Loucy (cell line): Measurements from ENCODE around the gene NOS3.

Experiments
- EZH2phosphoT487 ChIP-seq: fragments of 200-600 bp; IDR thresholded peaks from 2 replicates; pipeline ENCODE4 v1.6.1; 2018; ENCODE audit warnings: antibody characterized with exemption, mild to moderate bottlenecking, moderate library complexity, borderline replicate concordance
- TF ChIP-seq, protein P1 (sequence below): fragments of 200-600 bp; sonication (generic); conservative IDR thresholded peaks from 2 replicates; pipeline ENCODE4 v1.5.1; 2014; ENCODE audit warnings: mild to moderate bottlenecking, antibody characterized with exemption, low read length

GRCh38 chr7:150992833-150993302 is 2.1 kb downstream of the NOS3 start:
- TF ChIP-seq, protein P1, sequence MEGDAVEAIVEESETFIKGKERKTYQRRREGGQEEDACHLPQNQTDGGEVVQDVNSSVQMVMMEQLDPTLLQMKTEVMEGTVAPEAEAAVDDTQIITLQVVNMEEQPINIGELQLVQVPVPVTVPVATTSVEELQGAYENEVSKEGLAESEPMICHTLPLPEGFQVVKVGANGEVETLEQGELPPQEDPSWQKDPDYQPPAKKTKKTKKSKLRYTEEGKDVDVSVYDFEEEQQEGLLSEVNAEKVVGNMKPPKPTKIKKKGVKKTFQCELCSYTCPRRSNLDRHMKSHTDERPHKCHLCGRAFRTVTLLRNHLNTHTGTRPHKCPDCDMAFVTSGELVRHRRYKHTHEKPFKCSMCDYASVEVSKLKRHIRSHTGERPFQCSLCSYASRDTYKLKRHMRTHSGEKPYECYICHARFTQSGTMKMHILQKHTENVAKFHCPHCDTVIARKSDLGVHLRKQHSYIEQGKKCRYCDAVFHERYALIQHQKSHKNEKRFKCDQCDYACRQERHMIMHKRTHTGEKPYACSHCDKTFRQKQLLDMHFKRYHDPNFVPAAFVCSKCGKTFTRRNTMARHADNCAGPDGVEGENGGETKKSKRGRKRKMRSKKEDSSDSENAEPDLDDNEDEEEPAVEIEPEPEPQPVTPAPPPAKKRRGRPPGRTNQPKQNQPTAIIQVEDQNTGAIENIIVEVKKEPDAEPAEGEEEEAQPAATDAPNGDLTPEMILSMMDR: no peak
- TF ChIP-seq EZH2phosphoT487: no peak
